A673 (cell line): ENCODE measurements around the gene ANKRD28. TPM values are rescaled to one million over a fixed set of nuclear protein-coding genes. Genes with fewer than 3 reads are reported as not detected.
A peak's percentile ranks its signal among the peaks of the same experiment; 100 is the strongest.

ENCODE experiments used
- BruUV-seq: library from RNA; stranded (reverse); fragments of 400-500 nt; replicated peaks from 2 replicates; lab custom pipeline; 2021; lab: Mats Ljungman, UMichigan
- CTCF ChIA-PET: fragments of 300-600 bp; sonication (Branson Sonifier 250); formaldehyde crosslinking; loops from one replicate; lab custom pipeline; 2022; ENCODE audit warnings: antibody characterized with exemption; lab: Charles Lee
- POLR2A ChIA-PET: fragments of 300-600 bp; sonication (Branson Sonifier 250); formaldehyde crosslinking; loops from one replicate; lab custom pipeline; 2022; ENCODE audit warnings: antibody characterized with exemption; ENCODE audit not compliant: low non-redundant PET; lab: Charles Lee
- DNase-seq: peaks from one replicate; pipeline ENCODE4 v3.0.0-alpha.2; 2015; ENCODE audit warnings: low spot score
- H3K27ac ChIP-seq: fragments of 200-600 bp; sonication (generic); 2 replicates; pipeline ENCODE4 v1.5.1; 2016; ENCODE audit warnings: mixed run types, low read depth, mild to moderate bottlenecking, mixed read lengths, antibody characterized with exemption, low read length; ENCODE audit not compliant: poor library complexity, severe bottlenecking
- H3K27me3 ChIP-seq: fragments of 200-600 bp; sonication (generic); replicated peaks from 2 replicates; pipeline ENCODE4 v1.6.1; 2017; ENCODE audit warnings: mixed run types, low read depth, mild to moderate bottlenecking, mixed read lengths, antibody characterized with exemption, low read length; ENCODE audit not compliant: insufficient read depth, poor library complexity
- H3K36me3 ChIP-seq: fragments of 200-600 bp; sonication (generic); 2 replicates; pipeline ENCODE4 v1.6.1; 2016; ENCODE audit warnings: mixed run types, mild to moderate bottlenecking, mixed read lengths, antibody characterized with exemption, low read length; ENCODE audit not compliant: insufficient read depth, poor library complexity, severe bottlenecking
- H3K4me1 ChIP-seq: fragments of 200-600 bp; sonication (generic); 2 replicates; pipeline ENCODE4 v1.6.1; 2017; ENCODE audit warnings: mixed run types, mild to moderate bottlenecking, mixed read lengths, antibody characterized with exemption, low read length; ENCODE audit not compliant: insufficient read depth, poor library complexity, severe bottlenecking
- H3K4me3 ChIP-seq: fragments of 200-600 bp; sonication (generic); 2 replicates; pipeline ENCODE4 v1.5.1; 2016; ENCODE audit warnings: low read depth, mixed run types, mild to moderate bottlenecking, mixed read lengths, low read length; ENCODE audit not compliant: poor library complexity, severe bottlenecking
- H3K9me3 ChIP-seq: fragments of 200-600 bp; sonication (generic); 2 replicates; pipeline ENCODE4 v1.6.1; 2016; ENCODE audit warnings: mixed run types, low read depth, mild to moderate bottlenecking, mixed read lengths, antibody characterized with exemption, low read length; ENCODE audit not compliant: poor library complexity, severe bottlenecking
- CTCF ChIP-seq: fragments of 300-800, 200-600 bp; sonication (generic); conservative IDR thresholded peaks from 2 replicates; pipeline ENCODE4 v1.5.1; 2017; ENCODE audit warnings: low read depth, mild to moderate bottlenecking, antibody characterized with exemption, low read length, moderate library complexity, mixed read lengths
- EZH2 ChIP-seq: fragments of 200-600 bp; sonication (generic); IDR thresholded peaks from 2 replicates; pipeline ENCODE4 v1.6.1; 2017; ENCODE audit warnings: borderline replicate concordance, low read depth, mild to moderate bottlenecking, mixed read lengths, antibody characterized with exemption, low read length; ENCODE audit not compliant: poor library complexity, severe bottlenecking
- intact Hi-C: fragments of 100-400 bp; cut with micrococcal nuclease; formaldehyde crosslinking; loops from one replicate; pipeline ENCODE4 v1.10.0; 2022; ENCODE audit not compliant: unreplicated experiment
- total RNA-seq: library from RNA; stranded (reverse); gene quantifications from 2 replicates; pipeline ENCODE4 v1.2.3, GENCODE V29; 2021

ANKRD28 gene
- total RNA-seq, 1 experiment from 2014 or later, result 29.9 TPM

DNA sequence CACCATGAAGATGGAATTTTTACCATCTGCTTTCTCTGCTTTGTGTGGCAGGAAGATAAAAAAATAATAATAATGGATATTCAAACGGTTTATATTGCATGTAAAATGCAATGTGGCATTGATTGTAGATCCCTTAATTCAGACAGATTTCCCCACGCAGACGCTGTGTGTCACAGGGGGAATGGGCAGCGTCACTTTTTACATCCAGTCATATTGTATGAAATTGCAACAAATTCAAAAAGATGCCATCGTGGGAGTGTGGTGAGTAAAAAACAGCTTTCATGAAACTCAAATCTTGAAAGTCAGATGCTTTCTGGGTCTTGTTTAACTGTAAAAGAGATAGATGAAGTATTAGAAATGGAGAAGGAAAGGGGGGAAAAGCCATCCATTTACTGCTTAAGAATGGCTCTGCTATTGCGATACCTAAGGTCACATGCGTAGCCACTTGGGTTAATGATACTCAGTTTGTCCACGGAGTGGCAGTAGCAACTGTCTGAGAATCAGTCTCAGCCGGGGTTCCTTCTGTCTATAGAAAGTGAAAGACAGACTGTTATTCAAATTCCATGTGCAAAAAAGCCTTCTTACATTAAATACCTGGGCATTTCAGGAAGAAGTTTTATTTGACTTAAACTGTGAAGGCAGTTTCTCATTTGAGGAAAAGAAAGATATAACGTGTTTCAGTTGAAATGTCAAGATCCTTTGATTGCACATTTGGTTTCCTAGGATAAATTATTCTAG lies 167.8 kb downstream of the ANKRD28 start:
- Histone ChIP-seq H3K4me1 (peaks cover 22% of the 10 kb centered on the region), H3K9me3 (no peaks in the 10 kb centered on the region), H3K27ac (no peak overlapping the region), H3K27me3 (no peaks in the 10 kb centered on the region), H3K4me3 (peak overlapping the region; percentile 20), H3K36me3 (no peaks in the 10 kb centered on the region)
- ChIA-PET CTCF (no interaction called here), POLR2A (no interaction called here)
- intact Hi-C loops, result loop anchor here (1.0 to 5.0 kb wide), 3 partner anchors 182 to 617 kb away; no protein-coding TSS in a partner anchor
- TF ChIP-seq CTCF (peak; percentile 84), EZH2 (no peak)
- peak; percentile 87 for DNase-seq
- BruUV-seq, result no TSS peak

GRCh38 chr3:15628967-15629366 lies 168.8 kb downstream of the ANKRD28 start:
- no TSS peak for BruUV-seq

More at GRCh38 chr3:15628967-15629366, 168.8 kb downstream of the ANKRD28 start:
- Histone ChIP-seq H3K4me1 (peaks cover 12% of the 10 kb centered on the region), H3K27ac (no peak overlapping the region), H3K36me3 (no peaks in the 10 kb centered on the region), H3K9me3 (no peaks in the 10 kb centered on the region), H3K4me3 (no peak overlapping the region), H3K27me3 (no peaks in the 10 kb centered on the region)
- intact Hi-C loops, result no loop called here
- no peak for DNase-seq
- no peak for TF ChIP-seq EZH2
- no peak for TF ChIP-seq CTCF
- POLR2A ChIA-PET, result no interaction called here
- CTCF ChIA-PET, result no interaction called here
